CD4-positive, alpha-beta T cell treated with Interleukin-6 at 100 ng/mL for 8 hours (primary cell): ENCODE data around the gene RAB40A.
A peak's percentile ranks its signal among the peaks of the same experiment; 100 is the strongest.

Experiments
- DNase-seq: peaks from one replicate; pipeline ENCODE4 v3.0.0-alpha.2; 2020; ENCODE audit warnings: mixed read lengths, low spot score

RAB40A gene

GRCh38 chrX:103519389-103519788 is at the start of gene RAB40A:
RAB40A (minus strand) TSS chrX:103519489; CDS start chrX:103500756, 18,733 bp downstream.
- no peak for DNase-seq

GRCh38 chrX:103565752-103566151 is 46.5 kb upstream of the RAB40A start:
- DNase-seq, result no peak

GRCh38 chrX:103565197-103565596 is 45.9 kb upstream of the RAB40A start:
- no peak for DNase-seq

- DNase-seq, result no peak
Measured at GRCh38 chrX:103562801-103563200, 43.5 kb upstream of the RAB40A start.

- no peak for DNase-seq
Measured at GRCh38 chrX:103560256-103560655, 41.0 kb upstream of the RAB40A start.

- no peak for DNase-seq
Measured at GRCh38 chrX:103556963-103557612, 37.8 kb upstream of the RAB40A start.

- DNase-seq, result peak; percentile 43
Measured at GRCh38 chrX:103554687-103555424, 35.6 kb upstream of the RAB40A start.

- DNase-seq, result no peak
Measured at GRCh38 chrX:103552236-103552635, 32.9 kb upstream of the RAB40A start.

- no peak for DNase-seq
Measured at GRCh38 chrX:103550415-103551051, 31.2 kb upstream of the RAB40A start.

- DNase-seq, result no peak
Measured at GRCh38 chrX:103549916-103550315, 30.6 kb upstream of the RAB40A start.

GRCh38 chrX:103540145-103540544 is 20.9 kb upstream of the RAB40A start:
- no peak for DNase-seq

GRCh38 chrX:103539695-103540094 is 20.4 kb upstream of the RAB40A start:
- DNase-seq, result no peak

GRCh38 chrX:103538728-103539127 is 19.4 kb upstream of the RAB40A start:
- no peak for DNase-seq

- no peak for DNase-seq
Measured at GRCh38 chrX:103537871-103538387, 18.6 kb upstream of the RAB40A start.

GRCh38 chrX:103536732-103537131 is 17.4 kb upstream of the RAB40A start:
- no peak for DNase-seq

- DNase-seq, result no peak
Measured at GRCh38 chrX:103536071-103536470, 16.8 kb upstream of the RAB40A start.

GRCh38 chrX:103535206-103535605 is 15.9 kb upstream of the RAB40A start:
- no peak for DNase-seq

- DNase-seq, result peak; percentile 60
Measured at GRCh38 chrX:103533511-103534216, 14.4 kb upstream of the RAB40A start.

GRCh38 chrX:103531002-103531401 is 11.7 kb upstream of the RAB40A start:
- DNase-seq, result no peak

GRCh38 chrX:103530545-103530944 is 11.3 kb upstream of the RAB40A start:
- DNase-seq, result no peak

GRCh38 chrX:103529550-103529949 is 10.3 kb upstream of the RAB40A start:
- DNase-seq, result no peak

GRCh38 chrX:103524747-103525146 is 5.5 kb upstream of the RAB40A start:
- no peak for DNase-seq
